HL-60 (cell line): ENCODE measurements around the gene KCNK7.

Experiments used
- DNase-seq, 2 experiments: peaks; one replicate each; pipeline ENCODE4 v3.0.0-alpha.2; 2010 to 2020; ENCODE audit warnings: low read depth in 1 of 2, low spot score in 1 of 2
- H3K27ac ChIP-seq: fragments of 250-450 bp; sonication (Bioruptor Pico); replicated peaks from 2 replicates; pipeline ENCODE4 v1.5.1; 2020; ENCODE audit warnings: mild to moderate bottlenecking, moderate library complexity
- H3K27me3 ChIP-seq: fragments of 250-450 bp; sonication (Bioruptor Pico); 2 replicates; pipeline ENCODE4 v1.5.1; 2021; ENCODE audit warnings: mild to moderate bottlenecking, moderate library complexity; ENCODE audit not compliant: insufficient read depth, poor library complexity, severe bottlenecking
- H3K4me3 ChIP-seq: replicated peaks from 2 replicates; pipeline ENCODE4 v1.5.1; 2011; ENCODE audit warnings: mild to moderate bottlenecking, control low read depth, low read length; ENCODE audit not compliant: insufficient read depth
- CTCF ChIP-seq: IDR thresholded peaks from one replicate; pipeline ENCODE4 v1.5.1; 2011; ENCODE audit warnings: low read length, control low read depth, inconsistent platforms; ENCODE audit not compliant: insufficient read depth
- GABPA ChIP-seq: IDR thresholded peaks from 2 replicates; pipeline ENCODE4 v1.6.1; 2012; ENCODE audit warnings: low read depth
- POLR2AphosphoS5 ChIP-seq: IDR thresholded peaks from 2 replicates; pipeline ENCODE4 v1.6.1; 2012; ENCODE audit warnings: low read depth
- REST ChIP-seq: IDR thresholded peaks from 2 replicates; pipeline ENCODE4 v1.6.1; 2012; ENCODE audit warnings: low read depth; ENCODE audit not compliant: insufficient replicate concordance
- SPI1 ChIP-seq: IDR thresholded peaks from 2 replicates; pipeline ENCODE4 v1.6.1; 2012; ENCODE audit warnings: low read depth, mild to moderate bottlenecking, borderline replicate concordance

Gene KCNK7

GRCh38 chr11:65609665-65610064, 14.1 kb upstream of the KCNK7 start:
- Histone ChIP-seq H3K27ac (no peak overlapping the region), H3K27me3 (no peaks in the 10 kb centered on the region), H3K4me3 (no peak overlapping the region)
- no peak for DNase-seq
- TF ChIP-seq CTCF (no peak), POLR2AphosphoS5 (no peak), GABPA (no peak), SPI1 (no peak), REST (no peak)

GRCh38 chr11:65609229-65609628, 13.6 kb upstream of the KCNK7 start:
- DNase-seq, result no peak
- H3K27me3 ChIP-seq, result no peaks in the 10 kb centered on the region
- no peak overlapping the region for H3K4me3 ChIP-seq
- no peak overlapping the region for H3K27ac ChIP-seq
- no peak for TF ChIP-seq CTCF
- no peak for TF ChIP-seq REST
- no peak for TF ChIP-seq POLR2AphosphoS5
- no peak for TF ChIP-seq SPI1
- no peak for TF ChIP-seq GABPA

GRCh38 chr11:65607614-65608426, 12.2 kb upstream of the KCNK7 start:
- no peak overlapping the region for H3K27ac ChIP-seq

More at GRCh38 chr11:65607614-65608426, 12.2 kb upstream of the KCNK7 start:
- Histone ChIP-seq H3K4me3 (no peak overlapping the region), H3K27me3 (no peaks in the 10 kb centered on the region)
- DNase-seq, result no peak
- TF ChIP-seq GABPA (no peak), POLR2AphosphoS5 (no peak), CTCF (no peak), REST (no peak), SPI1 (no peak)
